WI38 (cell line): ENCODE results near the gene MAGEB2.

Experiments
- H3K4me3 ChIP-seq: 2 replicates; pipeline ENCODE4 v1.5.1; 2011; ENCODE audit warnings: low read depth, mild to moderate bottlenecking, control low read depth, low read length
- CTCF ChIP-seq: IDR thresholded peaks from 2 replicates; pipeline ENCODE4 v1.5.1; 2012; ENCODE audit warnings: low read depth, mild to moderate bottlenecking, control low read depth, low read length

MAGEB2 gene

GRCh38 chrX:30217465-30217864, 2.1 kb downstream of the MAGEB2 start:
- no peak for TF ChIP-seq CTCF
- no peak overlapping the region for H3K4me3 ChIP-seq

GRCh38 chrX:30219372-30219771, 4.0 kb downstream of the MAGEB2 start:
- H3K4me3 ChIP-seq: no peak overlapping the region
- no peak for TF ChIP-seq CTCF

DNA sequence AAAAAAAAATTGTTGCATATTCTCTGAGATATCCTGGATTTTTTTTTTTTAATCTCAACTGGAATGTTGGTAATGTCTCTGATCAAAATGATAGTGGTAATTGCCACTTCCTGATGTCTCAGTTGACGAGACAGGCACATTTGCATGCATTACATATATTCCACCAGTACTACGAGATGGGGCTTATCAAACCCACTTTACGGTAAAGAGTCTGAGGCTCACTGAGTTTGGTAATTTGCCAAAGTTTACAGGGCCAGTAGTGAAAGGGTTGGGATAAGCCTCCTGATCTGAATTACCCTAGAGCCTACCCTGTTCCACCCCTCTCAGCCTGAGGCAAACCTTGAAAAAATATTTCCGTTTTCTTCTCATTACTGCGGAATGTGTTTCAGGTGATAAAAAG, 5.3 kb downstream of the MAGEB2 start:
- H3K4me3 ChIP-seq: no peak overlapping the region
- no peak for TF ChIP-seq CTCF

GRCh38 chrX:30224536-30224935, 9.2 kb downstream of the MAGEB2 start:
- TF ChIP-seq CTCF: no peak
- H3K4me3 ChIP-seq: no peak overlapping the region

GRCh38 chrX:30228526-30228925, 13.2 kb downstream of the MAGEB2 start:
- no peak for TF ChIP-seq CTCF
- no peak overlapping the region for H3K4me3 ChIP-seq

- TF ChIP-seq CTCF: no peak
- H3K4me3 ChIP-seq: no peak within 1 kb of the TSS
Observed at GRCh38 chrX:30230395-30230794, 15.0 kb downstream of the MAGEB2 start, which contains the start of gene MAGEB3. MAGEB3 (plus strand) TSS chrX:30230657; CDS start chrX:30235925, 5,268 bp downstream.

- TF ChIP-seq CTCF: no peak
- H3K4me3 ChIP-seq: no peak within 1 kb of the TSS
Observed at GRCh38 chrX:30241724-30242415, 26.5 kb downstream of the MAGEB2 start, which contains the start of gene MAGEB4. MAGEB4 (plus strand) TSS chrX:30242000; CDS start chrX:30242136, 136 bp downstream.
